Hepatic stellate cell (primary cell): ENCODE measurements around the gene OR5K4.

Experiments used
- DNase-seq: peaks from one replicate; pipeline ENCODE4 v3.0.0; 2011; ENCODE audit warnings: low spot score

Gene OR5K4, protein sequence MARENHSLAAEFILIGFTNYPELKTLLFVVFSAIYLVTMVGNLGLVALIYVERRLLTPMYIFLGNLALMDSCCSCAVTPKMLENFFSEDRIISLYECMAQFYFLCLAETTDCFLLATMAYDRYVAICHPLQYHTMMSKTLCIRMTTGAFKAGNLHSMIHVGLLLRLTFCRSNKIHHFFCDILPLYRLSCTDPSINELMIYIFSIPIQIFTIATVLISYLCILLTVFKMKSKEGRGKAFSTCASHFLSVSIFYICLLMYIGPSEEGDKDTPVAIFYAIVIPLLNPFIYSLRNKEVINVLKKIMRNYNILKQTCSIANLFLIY

DNA sequence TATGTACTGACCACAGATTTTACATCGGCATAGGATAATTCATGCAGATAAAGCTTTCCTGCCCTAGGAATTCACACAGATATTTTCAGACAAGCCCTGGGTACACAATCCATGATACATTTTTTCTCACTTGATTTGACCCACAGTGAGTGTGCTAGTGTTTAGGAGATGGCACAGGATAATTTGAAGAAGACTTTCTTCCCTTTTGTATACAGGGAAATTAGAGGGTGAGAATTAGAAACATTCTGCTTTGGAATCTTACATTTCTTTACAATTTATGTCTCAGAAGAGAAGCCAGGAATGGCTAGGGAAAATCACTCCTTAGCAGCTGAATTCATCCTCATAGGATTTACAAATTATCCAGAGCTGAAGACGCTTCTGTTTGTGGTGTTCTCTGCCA lies at the start of gene OR5K4:
OR5K4 (plus strand) TSS at position 301 of the 400 bp plus-strand sequence; CDS start at position 301, 0 bp downstream.
- no peak for DNase-seq

DNA sequence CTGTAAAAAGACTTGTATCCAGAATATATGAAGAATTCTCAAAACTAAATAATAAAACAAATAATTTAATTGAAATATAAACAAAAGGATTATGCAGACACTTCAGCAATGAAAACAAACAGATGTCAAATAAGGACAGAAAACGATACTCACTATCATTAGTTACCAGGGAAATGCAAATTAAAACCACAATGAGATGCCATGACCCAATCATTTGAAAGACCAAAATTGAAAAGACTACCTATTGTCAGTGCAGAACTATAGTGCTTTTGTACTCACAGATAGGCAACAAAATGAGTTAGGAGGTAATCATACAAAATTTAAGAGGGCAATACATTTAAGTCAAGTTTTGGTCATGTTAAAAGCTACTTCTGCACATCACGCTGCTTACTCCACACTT lies 31.6 kb upstream of the OR5K4 start:
- DNase-seq: no peak

DNA sequence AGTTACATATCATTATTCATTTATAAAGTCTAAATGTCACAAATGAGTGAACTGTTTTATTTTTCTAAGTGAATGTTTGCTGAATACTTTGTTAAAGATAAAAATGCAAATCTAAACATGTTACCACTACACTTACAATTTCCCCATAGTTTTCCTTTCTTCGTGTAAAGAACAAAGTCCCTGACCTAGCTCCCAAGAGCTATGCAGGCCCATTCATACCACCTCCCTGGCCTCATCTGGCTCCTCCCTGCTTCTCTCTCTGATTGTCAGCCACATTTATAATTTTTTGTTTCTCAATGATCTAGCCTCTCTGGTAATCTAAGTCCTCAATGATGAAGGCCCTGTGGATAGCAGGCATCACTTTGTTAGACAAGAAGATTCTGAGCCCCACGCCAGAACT lies 31.0 kb upstream of the OR5K4 start:
- DNase-seq: no peak

DNA sequence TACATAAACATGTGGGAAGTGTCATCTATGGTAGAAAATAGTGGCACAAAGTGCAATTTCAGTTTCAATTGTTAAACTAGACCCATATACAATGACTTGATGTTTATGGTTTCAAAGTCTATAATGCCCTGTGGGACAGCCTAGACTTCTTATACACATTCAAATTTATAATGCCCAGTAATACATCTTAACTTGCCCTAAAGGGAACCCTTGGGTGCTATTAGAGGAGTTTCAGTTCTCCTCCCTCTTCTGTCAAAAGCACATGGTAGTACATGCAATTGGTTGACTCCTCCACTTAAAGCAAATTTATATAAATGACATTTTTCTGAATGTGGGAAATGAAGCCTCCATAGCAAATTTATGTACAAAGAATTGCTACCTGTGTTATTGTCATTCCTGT lies 30.2 kb upstream of the OR5K4 start:
- no peak for DNase-seq

DNA sequence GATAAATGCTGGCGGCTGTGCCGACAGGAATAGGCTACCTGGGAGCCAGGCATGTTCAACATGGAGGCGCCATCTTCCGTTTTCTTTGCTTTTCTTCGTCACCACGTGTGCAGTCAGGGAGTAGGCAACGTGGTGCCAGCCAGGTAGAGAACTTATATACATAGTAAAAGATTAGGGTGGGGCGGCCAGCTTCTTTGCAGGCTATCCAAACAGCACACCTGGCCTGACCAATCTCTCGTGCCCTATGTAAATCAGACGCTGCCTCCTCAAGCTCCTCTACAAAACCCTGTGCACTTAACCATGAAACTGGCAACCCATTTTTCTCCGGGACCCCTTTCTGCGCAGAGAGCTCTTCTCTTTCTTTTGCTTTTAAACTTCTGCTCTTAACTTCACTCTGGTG lies 28.6 kb upstream of the OR5K4 start:
- DNase-seq: no peak

DNA sequence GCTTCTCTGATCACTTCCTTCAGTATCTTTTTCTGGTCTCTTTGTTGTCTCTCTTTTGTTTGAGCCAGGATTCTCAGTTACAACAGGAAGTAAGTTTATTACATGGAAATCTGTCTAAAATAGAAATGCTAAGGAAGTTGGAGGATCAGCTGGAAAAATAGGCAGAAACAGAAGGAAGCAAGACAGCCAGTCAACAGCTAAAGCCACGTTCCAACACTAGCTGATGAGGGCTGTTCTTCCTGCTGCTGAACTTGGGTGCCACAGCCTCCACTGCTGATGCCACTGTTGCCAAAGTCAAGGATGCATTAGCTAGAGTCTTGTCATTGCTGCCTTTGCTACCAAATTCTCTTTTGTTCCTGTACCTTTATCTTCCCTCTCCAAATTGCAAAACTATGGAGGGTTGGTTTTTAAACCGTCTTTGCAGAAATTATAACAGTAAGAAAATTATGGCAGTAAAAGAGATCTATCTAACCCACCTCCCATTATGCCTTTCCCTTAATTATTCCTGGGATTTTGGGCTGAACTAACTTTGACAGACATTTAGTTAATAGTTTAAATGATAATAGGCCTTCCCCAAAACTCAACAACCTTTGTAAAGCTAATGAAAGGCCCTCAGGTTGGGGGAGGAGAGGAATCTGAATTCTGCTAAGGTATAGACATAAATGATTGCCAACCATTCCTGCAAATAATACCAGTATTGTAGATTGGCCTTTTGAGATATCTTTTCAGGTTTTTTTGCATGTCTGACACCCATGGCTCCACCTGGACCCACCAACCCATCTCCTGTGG lies 27.4 kb upstream of the OR5K4 start:
- DNase-seq: no peak

DNA sequence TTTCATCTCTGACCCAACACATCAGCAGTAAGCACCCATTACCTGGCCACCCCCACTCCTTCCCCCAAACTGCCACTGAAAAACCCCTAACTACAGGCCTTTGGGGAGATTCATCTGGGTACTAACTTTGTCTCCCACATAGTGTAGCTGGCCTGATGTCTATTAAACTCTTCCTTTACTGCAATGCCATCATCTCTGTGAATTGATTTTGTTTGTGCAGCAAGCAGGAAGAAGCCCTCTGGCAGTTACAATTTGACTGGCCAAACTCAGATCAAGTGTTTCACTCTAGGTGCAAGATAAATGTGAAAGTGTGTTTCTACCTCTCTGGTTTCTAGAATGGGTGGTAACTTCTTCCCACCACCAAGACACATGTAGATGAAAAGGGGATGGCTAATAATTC lies 26.7 kb upstream of the OR5K4 start:
- DNase-seq: no peak

DNA sequence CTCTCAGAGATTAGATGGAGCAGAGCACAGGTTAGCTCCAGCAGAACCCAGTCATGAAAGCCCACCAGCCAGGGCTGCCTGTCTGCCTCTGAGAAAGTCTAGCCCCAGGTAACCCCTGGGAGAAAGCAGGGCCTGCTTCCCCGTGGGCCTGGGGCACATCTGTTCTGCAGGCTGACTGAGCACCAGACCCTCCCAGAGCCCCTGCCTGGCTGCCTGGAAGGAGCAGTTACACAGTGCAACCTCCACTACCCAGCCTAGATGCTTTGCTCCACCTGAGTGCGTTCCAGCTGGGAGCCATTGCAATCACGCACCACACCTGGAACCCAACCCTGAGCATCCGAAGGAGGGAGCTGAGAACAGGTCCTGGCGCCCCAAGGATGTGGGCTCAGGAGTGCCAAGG lies 24.7 kb upstream of the OR5K4 start:
- no peak for DNase-seq

DNA sequence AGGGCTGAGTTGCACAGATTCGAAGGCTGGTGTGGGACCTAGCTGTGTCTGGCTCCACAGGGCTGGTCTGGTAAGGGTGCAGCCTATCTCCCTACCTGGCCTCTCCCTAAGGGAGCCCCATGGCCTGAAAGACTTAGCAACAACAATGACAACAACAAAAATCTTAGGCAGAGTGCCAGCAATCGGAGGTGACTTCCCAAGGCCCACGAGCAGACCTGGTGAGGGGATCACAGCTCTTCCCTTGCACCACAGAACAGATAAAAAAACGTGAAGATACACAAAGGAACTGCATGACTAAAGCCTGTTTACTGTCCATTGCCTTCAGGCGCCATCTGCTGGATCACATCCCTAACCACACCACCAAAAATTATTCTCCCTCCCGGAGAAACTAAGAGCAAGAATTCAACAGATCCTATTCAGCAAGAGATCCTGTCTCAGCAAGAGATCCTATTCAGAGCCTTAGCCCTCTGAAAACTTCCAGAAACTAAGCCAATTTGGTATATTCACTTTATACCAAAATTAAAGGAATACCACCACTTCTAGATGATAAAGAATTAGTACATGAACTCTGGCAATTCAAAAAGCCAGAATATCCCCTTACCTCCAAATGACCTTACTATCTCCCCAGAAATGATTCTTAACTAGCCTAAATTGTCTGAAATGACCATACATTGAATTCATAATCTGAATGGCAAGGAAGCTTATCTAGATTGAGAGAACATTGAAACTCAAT lies 24.1 kb upstream of the OR5K4 start:
- DNase-seq: peak; percentile 5

DNA sequence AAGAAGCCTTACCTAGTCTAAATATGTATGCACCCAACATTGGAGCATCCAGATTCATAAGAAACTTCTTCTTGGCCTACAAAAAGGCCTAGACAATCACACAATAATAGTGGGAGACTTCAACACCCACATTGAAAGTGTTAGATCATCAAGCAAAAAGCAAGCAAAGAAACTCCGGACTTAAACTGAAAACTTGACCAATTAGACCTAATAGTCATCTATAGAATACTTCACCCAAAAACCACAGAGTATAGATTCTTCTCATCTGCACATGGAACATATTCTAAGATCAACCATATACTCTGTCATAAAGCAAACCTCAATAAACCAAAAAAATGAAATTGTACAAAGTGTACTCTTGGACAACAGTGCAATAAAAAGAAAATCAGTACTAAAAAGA lies 22.3 kb upstream of the OR5K4 start:
- DNase-seq: no peak

DNA sequence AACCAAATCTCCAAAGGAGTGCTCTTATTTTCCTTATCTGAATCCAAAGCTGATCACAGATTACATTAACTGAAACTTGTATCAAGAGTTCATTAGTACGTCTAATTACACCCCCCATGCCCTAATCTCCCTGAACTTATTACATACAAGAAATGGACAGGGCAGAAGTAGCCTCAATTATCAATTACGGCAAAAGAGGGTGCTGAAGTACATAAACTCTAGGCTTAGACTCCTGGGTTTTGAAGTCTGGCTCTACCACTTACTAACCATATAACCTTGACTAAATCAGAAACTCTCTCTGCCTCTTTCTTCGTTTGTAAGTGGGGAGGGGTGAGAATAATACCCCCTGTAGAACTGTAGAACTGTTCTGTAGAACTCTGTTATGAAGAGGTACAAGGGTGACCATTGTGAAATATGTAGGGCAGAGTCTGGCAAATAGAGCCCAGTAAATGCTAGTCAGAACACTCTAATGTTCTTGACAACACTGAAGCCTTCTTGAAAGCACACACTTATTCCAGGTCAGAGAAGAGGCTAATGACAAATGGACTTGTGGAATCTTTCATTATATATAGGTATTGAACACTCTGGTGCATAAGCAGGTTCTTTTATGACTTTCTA lies 19.6 kb upstream of the OR5K4 start:
- no peak for DNase-seq

DNA sequence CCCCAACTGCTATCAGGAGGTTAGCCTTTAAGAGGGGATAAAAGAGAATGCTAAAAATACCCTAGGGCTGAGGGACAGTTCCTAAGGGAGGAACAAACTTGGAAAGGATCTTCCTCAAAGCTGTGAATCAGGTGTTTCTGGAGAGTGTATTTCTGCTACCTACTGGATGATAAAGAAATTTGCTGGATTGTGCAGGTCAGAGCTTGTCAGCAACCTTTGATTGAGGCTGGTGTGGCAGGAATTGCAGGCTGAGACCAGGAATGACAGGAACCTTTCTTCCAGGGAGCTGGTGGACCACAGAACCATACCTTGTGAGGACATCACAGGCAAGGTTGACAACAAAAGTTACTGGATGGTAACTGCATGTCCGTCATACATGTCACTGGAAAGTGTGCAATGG lies 14.6 kb upstream of the OR5K4 start:
- no peak for DNase-seq

DNA sequence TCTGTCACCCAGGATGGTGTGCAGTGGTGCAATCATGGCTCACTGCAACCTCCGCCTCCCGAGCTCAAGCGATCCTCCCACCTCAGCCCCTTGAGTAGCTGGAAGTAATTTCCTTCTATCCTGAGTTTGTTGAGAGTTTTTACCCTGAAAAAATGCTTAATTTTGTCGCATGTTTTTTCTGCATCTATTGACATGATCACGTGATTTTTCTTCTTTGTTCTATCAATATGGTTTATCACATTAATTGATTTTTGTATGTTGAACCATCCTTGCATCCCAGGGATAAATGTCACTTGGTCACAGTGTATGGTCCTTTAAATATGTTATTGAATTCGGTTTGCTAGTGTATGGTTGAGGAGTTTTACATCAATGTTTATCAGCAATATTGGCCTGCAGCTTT lies 11.9 kb upstream of the OR5K4 start:
- DNase-seq: no peak

DNA sequence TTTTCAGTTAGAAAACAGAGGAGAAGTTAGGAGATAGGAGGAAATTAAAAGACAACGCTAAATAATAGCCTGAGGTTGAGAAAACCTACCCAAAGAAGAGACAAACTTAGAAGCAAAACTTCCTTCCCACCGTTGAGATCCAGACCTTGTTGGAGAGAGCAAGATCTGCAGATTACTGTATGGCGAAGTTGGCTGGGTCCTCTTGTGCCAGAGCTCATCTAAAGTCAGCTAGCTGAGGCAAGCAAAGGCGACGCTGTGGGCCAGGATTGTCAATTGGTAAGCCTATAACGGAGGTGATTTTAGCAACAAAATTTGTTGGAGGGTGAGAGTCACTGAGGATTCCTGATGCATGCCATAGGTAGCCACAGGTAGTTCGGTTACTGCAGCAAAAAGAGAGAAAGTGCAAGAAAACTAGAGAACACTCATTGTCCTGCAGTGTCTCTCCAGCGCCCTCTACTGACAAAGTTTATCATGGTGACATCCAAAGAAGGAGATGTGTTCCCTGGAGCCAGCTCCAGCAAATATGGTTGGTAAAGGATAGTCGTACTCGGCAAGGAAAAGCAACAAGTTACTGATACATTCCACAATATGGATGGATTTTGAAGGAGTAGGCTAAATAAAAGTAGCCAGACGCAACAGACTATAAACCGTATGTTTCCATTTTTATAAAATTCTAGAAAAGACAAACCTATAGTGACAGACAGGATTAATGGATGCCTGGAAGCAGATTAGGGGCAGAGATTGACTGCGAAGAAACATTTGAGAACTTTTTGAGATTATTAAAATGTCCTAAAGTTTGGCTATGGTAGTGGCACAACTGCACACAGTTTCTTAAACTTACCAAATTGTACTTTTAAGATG lies 9.8 kb upstream of the OR5K4 start:
- no peak for DNase-seq

DNA sequence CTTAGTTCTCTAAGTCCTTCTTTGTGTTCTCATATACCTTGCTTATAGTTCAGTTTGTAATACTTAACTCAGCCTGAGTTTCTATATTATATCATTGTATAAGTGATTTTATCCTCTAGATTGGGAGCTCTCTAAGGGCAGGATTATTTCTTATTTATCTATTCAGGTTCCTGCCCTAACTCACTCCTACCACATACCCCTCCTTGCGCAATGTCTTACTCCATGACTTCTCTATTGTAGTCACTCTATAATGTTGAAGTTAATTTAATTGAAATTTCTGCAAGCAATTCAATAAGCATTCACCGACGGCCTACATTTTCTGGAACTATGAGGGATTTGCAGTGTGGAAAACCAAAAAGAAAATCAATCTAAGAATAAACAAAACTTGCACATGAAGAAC lies 3.6 kb upstream of the OR5K4 start:
- no peak for DNase-seq

DNA sequence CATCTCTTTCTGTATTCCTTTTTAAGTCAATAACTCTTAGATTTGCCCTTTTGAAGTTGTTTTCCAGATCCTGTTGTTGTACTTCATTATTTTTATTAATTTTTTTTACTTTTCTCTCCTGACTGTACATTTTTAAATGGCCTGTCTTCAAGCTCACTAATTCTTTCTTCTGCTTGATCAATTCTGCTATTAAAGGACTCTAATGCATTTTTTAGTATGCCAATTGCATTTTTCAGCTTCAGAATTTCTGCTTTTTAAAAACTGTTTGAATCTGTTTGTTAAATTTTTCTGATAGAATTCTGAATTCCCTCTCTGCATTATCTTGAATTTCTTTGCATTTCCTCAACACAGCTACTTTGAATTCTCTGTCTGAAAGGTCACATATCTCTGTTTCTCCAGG lies 5.6 kb downstream of the OR5K4 start:
- no peak for DNase-seq

DNA sequence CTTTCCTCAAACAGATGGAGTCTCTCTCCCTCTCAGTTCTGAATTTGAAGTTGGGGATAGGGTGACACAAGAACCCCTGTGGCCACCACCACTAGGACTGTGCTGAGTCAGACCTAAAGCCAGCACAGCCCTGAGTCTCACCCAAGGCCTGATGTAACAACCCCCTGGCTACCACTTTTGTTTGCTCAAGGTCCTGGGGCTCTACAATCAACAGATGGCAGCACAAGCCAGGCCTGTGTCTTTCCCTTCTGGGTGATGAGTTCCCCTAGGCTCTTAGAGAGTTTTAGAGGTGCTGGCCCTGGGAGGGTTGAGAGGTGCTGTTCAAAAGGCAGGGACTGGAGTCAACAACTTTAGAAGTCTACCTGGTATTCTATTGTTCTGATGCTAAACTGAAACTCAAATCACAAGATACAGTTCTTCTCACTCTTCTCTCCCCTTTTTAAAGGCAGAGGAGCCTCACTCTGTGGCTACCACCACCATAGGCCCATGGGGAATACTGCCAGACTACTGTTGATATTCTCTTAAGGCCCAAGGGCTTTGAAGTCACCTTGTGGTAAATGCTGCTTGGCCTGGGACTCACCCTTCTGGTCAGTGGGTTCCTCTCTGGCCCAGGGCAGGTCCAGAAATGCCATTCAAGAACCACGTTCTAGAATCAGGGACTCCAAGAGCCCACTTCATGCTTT lies 6.5 kb downstream of the OR5K4 start:
- DNase-seq: no peak

DNA sequence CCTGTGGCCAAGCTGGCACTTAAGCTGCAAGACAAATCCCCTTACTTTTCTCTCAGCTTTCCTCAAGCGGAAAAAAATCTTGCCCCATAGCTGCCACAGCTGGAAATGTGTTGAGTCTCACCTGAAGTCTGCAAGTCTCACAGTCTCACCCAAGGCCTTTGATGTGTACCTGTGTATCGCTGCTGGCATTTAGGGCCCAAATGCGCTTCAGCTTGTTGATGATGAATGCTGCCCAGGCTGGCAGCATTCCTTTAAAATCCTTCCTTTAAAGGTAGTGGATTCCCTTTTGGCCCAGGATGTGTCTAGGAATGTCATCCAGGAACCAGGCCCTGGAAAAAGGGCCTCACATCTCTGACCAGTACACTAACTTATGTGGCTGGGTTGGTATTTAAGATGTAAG lies 7.0 kb downstream of the OR5K4 start:
- DNase-seq: no peak

DNA sequence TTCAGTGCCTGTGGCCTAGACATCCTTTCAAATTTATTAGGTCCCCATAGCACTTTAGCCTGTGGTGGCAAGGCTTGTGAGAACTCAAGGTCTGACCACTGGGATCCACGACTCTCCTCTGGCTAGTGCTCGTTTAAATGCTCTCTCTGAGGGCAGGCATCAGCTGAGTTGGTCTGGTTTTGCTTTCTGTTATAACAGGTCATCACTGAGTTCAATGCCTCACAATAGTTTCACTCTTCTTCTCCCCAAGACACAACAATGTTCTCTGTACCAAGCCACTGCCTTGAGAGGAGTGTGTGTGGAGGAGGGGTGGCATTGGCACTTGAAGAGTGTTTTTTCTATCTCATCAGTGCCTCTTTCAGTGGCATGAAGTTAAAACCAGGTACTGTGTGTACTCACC lies 7.6 kb downstream of the OR5K4 start:
- no peak for DNase-seq

DNA sequence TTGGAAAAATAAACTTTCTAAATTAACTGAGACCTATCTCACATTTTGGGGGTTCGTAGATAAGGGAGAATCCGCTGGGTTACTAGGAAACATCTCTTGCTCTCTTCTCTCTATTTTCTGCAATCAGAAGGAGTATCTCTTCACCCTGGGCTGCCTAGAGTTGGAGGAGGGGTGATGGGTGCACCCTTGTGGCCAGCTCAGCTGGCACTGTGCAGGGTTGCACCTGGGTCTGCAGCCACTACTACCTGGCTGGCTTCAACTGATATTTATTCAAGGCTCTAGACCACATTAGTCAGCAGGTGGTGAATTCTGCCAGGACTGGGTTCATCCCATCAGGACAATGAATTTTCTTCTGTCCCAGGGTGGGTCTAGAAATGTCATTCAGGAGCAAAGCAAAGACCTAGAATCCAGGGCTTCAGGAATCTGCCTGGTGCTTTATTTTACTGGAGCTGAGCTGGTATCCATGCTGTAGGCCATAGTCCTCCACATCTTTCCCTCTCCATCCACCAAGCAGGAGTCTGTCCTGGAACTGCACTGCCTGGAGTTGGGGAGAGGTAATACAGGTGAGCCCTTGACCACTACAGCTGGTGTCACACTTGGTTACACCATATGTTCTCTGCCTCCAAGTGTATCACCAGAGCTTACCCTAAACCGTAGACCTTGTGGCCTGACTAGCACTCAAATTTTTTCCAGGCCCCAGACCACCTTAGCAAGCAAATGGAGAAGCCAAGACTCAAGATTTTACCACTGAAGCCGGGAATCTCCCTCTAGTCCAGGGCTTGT lies 14.0 kb downstream of the OR5K4 start:
- DNase-seq: no peak
